ENCODE data around the gene DAGLA. TPM values are rescaled to one million over a fixed set of nuclear protein-coding genes. Genes with fewer than 3 reads are reported as not detected.

Gene DAGLA
- total and polyA plus RNA-seq, 7 donors, result 0.57 to 5.1 (median 2.1) TPM

GRCh38 chr11:61754534-61755482 lies 74.6 kb downstream of the DAGLA start:
- 88 to 93% (median 90%) methylated on average over 29 to 31 of the region's 31 CpGs for WGBS, 3 donors
- Histone ChIP-seq H3K4me1 (no peaks in the 10 kb centered on the region), H3K27ac (no peak overlapping the region), H3K9me3 (no peaks in the 10 kb centered on the region), H3K4me3 (no peak overlapping the region), H3K27me3 (ENCODE audit: insufficient read depth in 3 of 3, low read length in 2 of 3) (peaks cover 0 to 9% (median 3%) of the 10 kb centered on the region in 3 donors), H3K36me3 (ENCODE audit: insufficient read depth in 1 of 2, low read depth in 1 of 2) (no peaks in the 10 kb centered on the region)
- ATAC-seq (no peak), DNase-seq (no peak)
- no peak for TF ChIP-seq CTCF (IDR thresholded peaks at IDR 0.05)
- intact Hi-C loops (cut with DNase I), result no loop called here

- DNase-seq, result no peak
- TF ChIP-seq CTCF (IDR thresholded peaks at IDR 0.05), result no peak
- Histone ChIP-seq H3K36me3 (ENCODE audit: insufficient read depth in 1 of 2, low read depth in 1 of 2) (no peaks in the 10 kb centered on the region), H3K4me1 (no peaks in the 10 kb centered on the region), H3K9me3 (no peaks in the 10 kb centered on the region), H3K27me3 (ENCODE audit: insufficient read depth in 3 of 3, low read length in 2 of 3) (peaks cover 0 to 12% (median 3%) of the 10 kb centered on the region in 3 donors), H3K4me3 (no peak overlapping the region), H3K27ac (no peak overlapping the region)
- ATAC-seq, result no peak
- WGBS, 3 donors, result 70 to 78% (median 73%) methylated on average over 4 of the region's 4 CpGs
- intact Hi-C loops (cut with DNase I), result no loop called here
Observed at GRCh38 chr11:61756147-61756451, 75.9 kb downstream of the DAGLA start.

GRCh38 chr11:61756452-61757212 lies 76.4 kb downstream of the DAGLA start:
- H3K9me3 ChIP-seq, result no peaks in the 10 kb centered on the region
- intact Hi-C loops (cut with DNase I), result no loop called here
- no peak overlapping the region for H3K27ac ChIP-seq
- no peaks in the 10 kb centered on the region for H3K36me3 ChIP-seq (ENCODE audit: insufficient read depth in 1 of 2, low read depth in 1 of 2)
- DNase-seq (no peak), ATAC-seq (no peak)
- WGBS, 3 donors, result 69 to 77% (median 73%) methylated on average over 9 of the region's 9 CpGs
- no peaks in the 10 kb centered on the region for H3K4me1 ChIP-seq
- peaks cover 0 to 12% (median 3%) of the 10 kb centered on the region in 3 donors for H3K27me3 ChIP-seq (ENCODE audit: insufficient read depth in 3 of 3, low read length in 2 of 3)
- no peak for TF ChIP-seq CTCF (IDR thresholded peaks at IDR 0.05)
- no peak overlapping the region for H3K4me3 ChIP-seq

- WGBS, 3 donors, result 86 to 87% (median 86%) methylated on average over 15 of the region's 15 CpGs
- Histone ChIP-seq H3K27me3 (ENCODE audit: insufficient read depth in 3 of 3, low read length in 2 of 3) (peaks cover 0 to 13% (median 5%) of the 10 kb centered on the region in 3 donors), H3K4me3 (no peak overlapping the region), H3K4me1 (no peaks in the 10 kb centered on the region), H3K36me3 (ENCODE audit: insufficient read depth in 1 of 2, low read depth in 1 of 2) (no peaks in the 10 kb centered on the region), H3K9me3 (no peaks in the 10 kb centered on the region), H3K27ac (no peak overlapping the region)
- intact Hi-C loops (cut with DNase I), result no loop called here
- DNase-seq, result no peak
- TF ChIP-seq CTCF (IDR thresholded peaks at IDR 0.05), result no peak
- no peak for ATAC-seq
Observed at GRCh38 chr11:61757213-61757862, 77.1 kb downstream of the DAGLA start.
